GM18907 (cell line): Measurements from ENCODE around the gene MR1.

Experiments
- ATAC-seq: cut with Tn5 transposase; IDR thresholded peaks from one replicate; pipeline ENCODE4 v1.9.1; 2021; ENCODE audit warnings: mild to moderate bottlenecking, moderate library complexity; ENCODE audit not compliant: unreplicated experiment

The MR1 gene

GRCh38 chr1:181033799-181034451 lies at the start of gene MR1:
Gene MR1 (plus strand): TSS chr1:181033983. CDS start chr1:181034008, 25 bp downstream.
- ATAC-seq, result peak; percentile 94

GRCh38 chr1:180988253-180988752 lies 45.5 kb upstream of the MR1 start:
- no peak for ATAC-seq

- ATAC-seq, result no peak
These were observed 39.5 kb upstream of the MR1 start for GRCh38 chr1:180994262-180994661.

GRCh38 chr1:180997843-180998504 lies 35.8 kb upstream of the MR1 start:
- ATAC-seq, result no peak

- no peak for ATAC-seq
These were observed 32.5 kb upstream of the MR1 start for GRCh38 chr1:181001091-181001780.

- no peak for ATAC-seq
These were observed 31.1 kb upstream of the MR1 start for GRCh38 chr1:181002582-181003172.

GRCh38 chr1:181010789-181011188 lies 23.0 kb upstream of the MR1 start:
- ATAC-seq, result no peak

- no peak for ATAC-seq
These were observed 22.2 kb upstream of the MR1 start for GRCh38 chr1:181011301-181012202.

- ATAC-seq, result no peak
These were observed 21.5 kb upstream of the MR1 start for GRCh38 chr1:181012203-181012745.

- no peak for ATAC-seq
These were observed 20.6 kb upstream of the MR1 start for GRCh38 chr1:181013144-181013543.

GRCh38 chr1:181014477-181015250 lies 19.1 kb upstream of the MR1 start:
- no peak for ATAC-seq

- no peak for ATAC-seq
These were observed 18.6 kb upstream of the MR1 start for GRCh38 chr1:181015251-181015615.

- ATAC-seq, result no peak
These were observed 17.2 kb upstream of the MR1 start for GRCh38 chr1:181016563-181016962.

- ATAC-seq, result no peak
These were observed 14.7 kb upstream of the MR1 start for GRCh38 chr1:181018901-181019681.

- no peak for ATAC-seq
These were observed 12.6 kb upstream of the MR1 start for GRCh38 chr1:181021159-181021558.

- ATAC-seq, result peak; percentile 37
These were observed 11.9 kb upstream of the MR1 start for GRCh38 chr1:181021811-181022434.

GRCh38 chr1:181023265-181024057 lies 10.3 kb upstream of the MR1 start:
- ATAC-seq, result peak; percentile 0
